HG03469 (cell line): ENCODE results near the gene MPP1.

ENCODE experiments used
- ATAC-seq: cut with Tn5 transposase; IDR thresholded peaks from one replicate; pipeline ENCODE4 v1.9.1; 2021; ENCODE audit warnings: mild to moderate bottlenecking, moderate library complexity, moderate number of reproducible peaks; ENCODE audit not compliant: unreplicated experiment

MPP1 gene

DNA sequence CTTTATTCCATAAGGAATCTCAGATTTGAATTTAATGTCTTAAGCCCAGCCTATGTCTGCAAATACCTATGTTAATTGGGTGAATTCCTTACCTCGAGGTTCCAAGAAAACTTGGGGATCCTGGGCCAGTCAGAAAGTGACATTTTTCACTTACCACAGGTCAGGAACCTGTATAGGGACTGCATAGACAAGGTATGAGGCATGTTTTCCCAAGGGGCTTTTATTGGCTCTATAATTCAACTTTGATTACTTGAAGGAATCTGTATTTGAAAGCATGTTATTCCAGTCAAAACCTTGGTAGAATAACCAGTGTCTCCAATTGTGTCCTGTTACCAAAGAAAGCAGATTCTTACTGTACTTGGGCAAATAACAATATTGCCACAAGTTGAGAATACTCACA lies 8.5 kb upstream of the MPP1 start:
- ATAC-seq = no peak

DNA sequence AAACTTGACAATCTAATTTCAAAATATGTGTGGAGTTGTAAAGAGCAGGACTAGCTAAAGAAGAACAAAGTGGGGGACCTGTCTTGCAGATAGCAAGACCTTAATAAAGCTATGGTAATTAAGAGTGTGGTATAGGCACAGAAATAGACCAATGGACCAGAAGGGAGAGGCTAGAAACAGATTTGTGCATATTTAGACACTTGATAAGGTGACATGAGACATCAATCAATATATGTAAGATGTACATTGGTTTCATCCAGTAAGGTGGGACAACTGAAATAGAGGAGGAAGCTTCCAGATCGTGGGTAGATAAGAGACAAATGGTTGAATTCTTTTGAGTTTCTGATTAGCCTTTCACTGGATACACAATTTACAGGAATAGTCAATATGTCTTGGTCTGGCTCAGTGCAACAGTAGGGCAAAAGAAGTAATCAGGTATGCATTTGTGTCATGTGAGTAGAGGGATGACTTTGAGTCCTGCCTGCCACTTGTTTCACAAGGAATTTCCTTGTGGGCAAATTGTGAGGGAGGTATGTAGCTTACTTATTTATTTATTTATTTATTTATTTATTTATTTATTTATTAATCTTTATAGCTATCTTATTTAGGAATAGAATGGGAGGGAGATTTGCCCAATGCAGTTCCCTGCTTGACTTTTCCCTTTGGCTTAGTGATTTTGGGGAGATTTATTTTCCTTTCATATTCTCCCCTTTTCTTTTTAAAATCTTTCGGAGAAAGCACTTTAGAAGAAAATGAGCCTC lies 7.2 kb upstream of the MPP1 start:
- no peak for ATAC-seq

DNA sequence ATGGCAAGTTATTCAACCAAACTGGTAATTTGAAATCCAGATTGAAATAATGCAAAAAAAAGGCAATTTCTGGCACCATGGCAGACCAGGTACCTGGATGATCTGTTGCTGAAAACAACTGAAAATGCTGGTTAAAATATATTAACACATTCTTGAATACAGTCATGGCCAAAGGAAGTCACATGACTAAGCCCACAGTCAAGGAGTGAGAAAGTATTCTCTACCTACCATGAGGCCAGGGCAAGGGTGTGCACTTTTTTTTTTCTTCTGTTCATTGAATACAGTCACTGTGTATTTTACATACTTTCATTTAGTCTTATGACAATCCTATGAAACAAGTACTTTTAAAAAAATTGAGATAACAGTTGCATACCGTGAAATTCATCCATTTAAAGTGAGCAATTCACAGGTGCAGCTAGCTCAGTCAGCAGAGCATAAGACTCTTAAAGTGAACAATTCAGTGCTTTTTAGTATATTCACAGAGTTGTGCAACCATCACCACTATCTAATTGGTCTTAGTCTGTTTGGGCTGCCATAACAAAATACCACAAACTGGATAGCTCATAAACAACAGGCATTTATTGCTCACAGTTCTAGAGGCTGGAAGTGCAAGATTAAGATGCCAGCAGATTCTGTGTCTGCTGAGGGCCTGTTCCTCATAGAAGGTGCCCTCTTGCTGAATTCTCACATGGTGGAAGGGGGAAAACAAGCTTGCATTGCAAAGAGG lies 4.8 kb upstream of the MPP1 start:
- ATAC-seq = no peak

DNA sequence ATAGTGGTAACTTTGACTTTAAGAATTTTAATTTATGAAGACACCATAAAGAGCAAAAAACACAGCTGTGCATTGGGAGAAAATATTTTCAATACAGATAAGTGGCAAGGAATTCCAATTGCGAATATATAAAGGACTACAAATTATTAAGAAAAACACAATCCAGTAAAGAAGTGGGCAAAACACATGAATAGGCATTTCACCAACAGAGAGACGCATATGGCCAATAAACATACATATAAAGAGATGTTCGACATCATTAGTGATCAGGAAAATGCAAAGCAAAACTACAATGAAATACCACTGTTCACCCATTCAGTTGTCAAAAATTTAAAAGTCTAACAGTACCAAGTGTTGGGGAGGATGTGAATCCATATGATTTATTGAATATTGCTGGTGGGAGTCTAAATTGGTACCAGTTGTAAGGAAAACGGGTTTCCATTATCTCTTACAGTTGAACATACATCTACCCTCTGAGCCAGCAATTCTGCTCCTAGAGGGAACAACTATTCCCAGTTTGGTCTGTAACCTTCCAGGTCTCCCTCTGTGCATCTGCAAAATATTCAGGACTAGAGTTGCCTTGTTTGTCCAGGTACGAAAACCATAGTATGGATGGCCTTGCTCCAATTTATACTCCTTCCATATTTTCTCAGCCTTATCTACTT lies 1.7 kb upstream of the MPP1 start:
- ATAC-seq = no peak

- ATAC-seq = no peak
Measured at GRCh38 chrX:154805696-154806091, 409 bp upstream of the MPP1 start.

DNA sequence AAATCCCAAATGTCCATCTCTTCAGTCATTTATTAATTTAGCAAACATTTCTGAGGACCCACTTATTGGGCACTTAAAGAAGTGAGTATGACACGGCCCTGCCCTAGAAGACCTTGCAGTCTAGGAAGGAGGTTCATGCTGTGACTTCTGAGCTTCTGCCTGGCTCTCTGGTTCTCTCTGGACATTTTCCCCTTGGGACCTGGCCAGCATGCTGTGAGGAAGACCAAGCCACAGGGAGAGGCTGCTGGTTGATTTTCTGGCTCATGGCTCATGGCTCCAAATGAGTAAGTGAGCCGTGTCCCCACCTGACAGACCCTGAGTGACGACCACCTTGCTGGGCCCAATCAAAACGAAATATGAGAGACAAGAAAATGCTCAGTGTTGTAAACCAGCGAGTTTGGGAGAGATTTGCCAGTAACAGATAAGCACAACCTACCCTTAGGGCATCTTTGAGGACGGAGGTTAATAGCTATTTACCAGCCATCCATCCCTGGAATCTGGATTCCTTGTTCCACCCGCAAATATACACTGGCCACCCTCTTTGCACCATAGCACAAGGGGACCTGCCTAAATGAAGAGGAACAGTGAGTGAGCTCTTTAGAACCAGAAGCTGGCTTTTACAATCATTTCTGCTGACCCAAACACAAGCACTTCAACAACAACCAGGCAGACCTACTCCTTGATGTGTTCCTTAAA lies 876 bp downstream of the MPP1 start:
- no peak for ATAC-seq

- no peak for ATAC-seq
Measured at GRCh38 chrX:154802947-154803346, 2.3 kb downstream of the MPP1 start.

GRCh38 chrX:154800478-154801210 lies 4.6 kb downstream of the MPP1 start:
- no peak for ATAC-seq

DNA sequence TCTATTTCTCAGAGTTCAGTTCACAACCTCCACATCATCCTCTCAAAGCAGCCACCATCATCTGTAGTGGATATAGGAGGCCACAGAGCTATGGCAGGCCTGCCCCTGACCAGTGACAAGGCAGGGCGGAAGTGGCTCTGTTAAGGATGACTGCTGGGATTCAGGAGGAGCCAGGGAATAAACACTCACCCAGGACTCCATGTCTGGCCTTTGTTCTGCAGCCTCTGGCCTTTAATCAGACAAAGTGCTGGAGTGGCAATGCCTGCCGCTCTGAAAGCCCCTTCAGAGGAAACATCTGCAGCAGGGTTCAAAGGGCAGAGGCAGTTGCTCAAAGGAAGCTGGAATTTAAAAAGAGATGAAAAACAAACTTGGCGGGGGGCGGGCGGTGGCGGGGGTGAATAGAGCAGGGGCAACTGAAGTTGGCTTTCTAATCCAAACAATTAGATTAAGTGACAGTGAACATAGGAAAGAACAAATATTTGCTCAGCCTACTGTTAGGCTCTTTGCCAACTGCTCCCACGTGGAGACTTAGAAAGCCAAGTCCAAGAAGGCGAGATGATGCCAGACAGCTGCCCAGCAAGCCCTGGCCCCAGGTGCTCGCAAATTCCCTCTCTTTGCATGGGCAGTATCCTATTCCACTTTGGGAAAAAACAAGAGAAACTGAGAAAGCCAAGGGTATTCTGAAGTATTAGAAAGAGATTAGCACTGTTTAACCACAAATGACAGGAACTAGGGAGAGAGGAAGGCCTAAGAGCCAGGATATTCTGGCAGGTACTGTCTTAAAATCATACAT lies 5.5 kb downstream of the MPP1 start:
- no peak for ATAC-seq

DNA sequence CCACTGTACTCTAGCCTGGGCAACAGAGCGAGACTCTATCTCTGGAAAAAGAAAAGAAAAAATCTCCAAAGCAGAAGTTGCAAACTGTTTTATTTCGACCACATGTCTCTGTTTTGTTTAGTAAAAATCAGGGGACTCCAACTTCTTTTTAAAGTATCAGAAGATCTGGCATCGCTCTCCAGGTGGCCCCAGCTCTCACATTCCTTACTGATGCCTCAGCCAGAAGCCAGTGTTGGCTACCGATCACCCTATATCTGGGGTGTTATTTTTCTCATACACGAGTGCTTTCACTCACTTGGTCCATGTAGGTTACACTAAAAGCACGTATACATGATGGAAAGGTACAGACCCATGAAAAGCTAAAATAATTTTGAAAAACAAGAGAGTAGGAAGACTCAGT lies 8.3 kb downstream of the MPP1 start:
- ATAC-seq = no peak

DNA sequence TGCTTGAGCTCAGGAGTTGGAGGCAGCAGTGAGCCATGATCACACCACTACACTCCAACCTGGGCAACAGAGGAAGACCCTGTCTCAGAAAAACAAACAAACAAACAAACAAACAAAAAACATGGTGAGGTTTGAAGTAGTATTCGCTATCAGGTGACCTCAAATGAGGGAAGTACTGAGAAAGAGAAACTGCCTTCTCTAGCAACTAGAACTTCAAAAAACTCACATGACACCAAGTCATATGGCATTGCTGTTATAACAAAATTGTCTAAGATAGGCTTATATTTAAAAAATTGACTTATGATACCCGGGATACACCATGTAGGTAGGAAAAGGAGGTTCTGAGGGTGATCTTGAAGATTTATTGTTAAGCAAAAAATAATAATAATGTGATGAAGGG lies 10.3 kb downstream of the MPP1 start:
- no peak for ATAC-seq

GRCh38 chrX:154793084-154793795 lies 12.0 kb downstream of the MPP1 start:
- no peak for ATAC-seq

DNA sequence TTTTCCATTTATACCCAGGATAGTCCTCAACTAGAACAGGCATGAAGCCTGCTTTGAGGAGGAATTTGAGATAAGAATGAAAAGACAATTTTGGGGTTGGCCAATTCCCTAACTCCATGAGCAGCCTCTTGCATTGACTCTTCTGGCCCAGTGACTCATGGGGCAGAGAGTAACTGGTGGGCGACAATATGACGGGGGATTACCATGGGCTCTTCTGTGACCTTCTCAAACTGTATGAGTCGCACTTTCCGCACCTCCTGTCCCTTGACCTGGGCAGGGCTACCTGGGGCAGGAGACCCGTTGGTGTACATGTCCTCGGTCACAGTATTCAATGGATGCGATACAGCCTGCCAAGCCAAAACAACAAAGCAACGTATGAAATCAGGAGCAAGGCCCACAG lies 13.3 kb downstream of the MPP1 start:
- ATAC-seq = no peak

DNA sequence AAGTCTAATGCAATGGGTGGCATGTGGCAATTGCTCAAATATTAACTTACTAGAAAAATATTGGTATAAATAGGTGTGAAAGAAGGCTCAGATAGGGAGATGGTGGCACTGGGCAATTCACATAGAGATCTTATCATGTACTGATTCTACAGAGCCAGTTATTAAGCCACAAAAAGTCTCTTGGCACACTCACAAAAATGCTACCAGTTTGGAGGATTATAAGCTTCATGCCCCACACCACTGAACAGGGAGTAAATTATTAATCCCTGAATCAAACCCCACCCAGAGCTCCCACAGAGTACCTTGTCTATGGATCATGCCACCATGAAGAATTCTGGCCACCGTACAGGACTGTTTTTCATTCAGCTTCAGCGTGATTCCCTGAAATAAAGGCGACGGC lies 13.8 kb downstream of the MPP1 start:
- ATAC-seq = no peak

DNA sequence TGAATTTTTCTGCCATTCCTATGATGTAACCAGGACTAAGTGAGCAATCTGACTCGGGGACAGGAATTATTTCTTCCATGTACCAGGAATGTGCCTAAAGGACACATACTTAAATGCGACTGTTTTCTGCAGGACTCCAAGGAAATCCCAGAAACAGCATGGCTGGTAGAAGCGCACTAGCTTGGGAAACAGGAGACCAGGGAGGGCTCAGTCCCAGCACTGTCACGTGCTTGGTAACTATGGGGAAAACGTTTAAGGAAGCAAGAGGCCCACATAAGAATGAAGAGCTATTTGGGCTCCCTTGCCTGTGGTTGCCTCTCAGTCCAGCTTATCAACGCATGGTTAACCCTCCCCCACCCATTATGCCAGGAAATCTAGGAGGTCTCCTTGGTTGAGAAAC lies 19.6 kb downstream of the MPP1 start:
- no peak for ATAC-seq

DNA sequence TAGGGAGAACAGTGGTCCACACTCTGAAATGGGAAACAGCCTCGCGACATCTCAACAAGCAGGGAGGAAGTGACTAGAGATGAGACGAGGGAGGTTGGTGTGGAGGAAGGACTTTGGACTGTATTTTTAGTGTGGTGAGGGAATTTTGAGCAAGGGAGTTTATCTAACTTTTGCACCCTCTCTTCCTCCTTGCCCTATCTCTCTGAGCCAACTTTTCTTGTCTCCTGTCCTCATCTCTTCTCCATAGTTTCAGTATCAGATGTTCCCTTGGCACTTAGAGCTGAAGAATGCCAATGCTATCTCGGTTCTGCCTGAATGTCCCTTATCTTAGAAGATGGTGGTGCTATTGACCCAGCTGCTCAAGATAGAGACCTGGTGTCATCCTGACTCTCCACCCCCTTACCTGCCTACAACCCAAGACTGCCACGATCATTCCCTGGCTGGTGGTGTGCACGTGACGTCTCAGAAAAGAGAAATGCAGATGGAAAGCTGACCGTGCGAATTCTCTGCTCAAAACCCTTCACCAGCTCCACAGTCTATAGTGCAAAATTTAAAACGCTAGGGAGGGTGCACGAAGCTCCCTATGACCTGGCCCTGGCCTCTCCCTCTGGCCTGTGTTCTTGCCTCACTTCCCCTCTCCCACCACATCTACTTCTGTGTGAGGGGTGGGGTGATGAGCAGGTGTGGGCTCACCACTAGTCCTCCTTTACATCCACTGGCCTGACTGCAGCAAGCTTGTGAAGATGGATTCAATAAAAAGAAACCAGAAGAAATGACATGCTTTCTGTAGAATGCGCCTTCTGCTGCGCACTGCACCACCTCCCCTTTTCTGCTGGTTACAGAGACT lies 20.9 kb downstream of the MPP1 start:
- ATAC-seq = no peak

GRCh38 chrX:154780968-154781367 lies 24.3 kb downstream of the MPP1 start:
- no peak for ATAC-seq

DNA sequence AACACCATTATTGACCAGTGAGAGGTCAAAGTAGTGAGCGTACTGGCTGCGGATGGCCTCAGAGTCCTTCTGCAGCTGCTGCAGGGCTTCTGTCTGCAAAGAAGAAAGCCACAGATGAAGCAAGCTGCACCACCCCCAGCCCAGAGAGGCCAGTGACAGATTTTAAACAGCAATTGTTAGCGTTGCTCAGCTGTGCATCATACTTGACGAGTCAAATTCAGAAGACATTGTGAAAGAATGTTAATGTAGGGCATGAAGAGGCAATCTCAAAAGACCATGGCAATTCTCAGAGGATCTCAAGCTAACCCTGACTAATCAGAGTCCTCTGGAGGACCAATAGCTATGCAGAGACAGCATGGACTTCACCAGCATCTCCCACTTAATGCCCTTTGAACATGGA lies 26.0 kb downstream of the MPP1 start:
- ATAC-seq = no peak
